HepG2 (cell line): ENCODE data around the gene DPT. TPM values are rescaled to one million over a fixed set of nuclear protein-coding genes. Genes with fewer than 3 reads are reported as not detected.

ENCODE experiments used
- CHD4 ChIP-seq: fragments of 200-600 bp; sonication (generic); IDR thresholded peaks from 2 replicates; pipeline ENCODE4 v1.7.0; 2017; ENCODE audit warnings: mild to moderate bottlenecking, low read length, borderline replicate concordance
- DMAP1 ChIP-seq: IDR thresholded peaks from 2 replicates; pipeline ENCODE4 v1.6.1; 2016
- EED ChIP-seq: sonication (generic); formaldehyde crosslinking; IDR thresholded peaks from 2 replicates; pipeline ENCODE4 v1.5.0; 2020; ENCODE audit warnings: mild to moderate bottlenecking, missing genetic modification reagents
- ESRRA ChIP-seq: sonication (generic); formaldehyde crosslinking; IDR thresholded peaks from 2 replicates; pipeline ENCODE4 v1.5.1; 2020; ENCODE audit warnings: mild to moderate bottlenecking, low read depth, missing genetic modification reagents
- FIP1L1 ChIP-seq: fragments of 200-400 bp; formaldehyde crosslinking; IDR thresholded peaks from 2 replicates; pipeline ENCODE4 v1.6.1; 2018; ENCODE audit warnings: low read depth, mild to moderate bottlenecking, low read length, moderate library complexity, borderline replicate concordance; ENCODE audit not compliant: insufficient read depth
- FOXO1 ChIP-seq: sonication (generic); formaldehyde crosslinking; IDR thresholded peaks from 2 replicates; pipeline ENCODE4 v1.4.0; 2020; ENCODE audit warnings: missing genetic modification reagents
- HMG20A ChIP-seq: IDR thresholded peaks from 2 replicates; pipeline ENCODE4 v1.6.1; 2016; ENCODE audit warnings: borderline replicate concordance
- HOXA3 ChIP-seq: sonication (generic); formaldehyde crosslinking; IDR thresholded peaks from 2 replicates; pipeline ENCODE4 v1.5.0; 2020; ENCODE audit warnings: missing genetic modification reagents
- ONECUT2 ChIP-seq: sonication (generic); formaldehyde crosslinking; IDR thresholded peaks from 2 replicates; pipeline ENCODE4 v1.4.0; 2020; ENCODE audit warnings: missing genetic modification reagents
- PAWR ChIP-seq: sonication (generic); formaldehyde crosslinking; IDR thresholded peaks from 2 replicates; pipeline ENCODE4 v1.4.0; 2020; ENCODE audit warnings: missing genetic modification reagents, mild to moderate bottlenecking, borderline replicate concordance
- PITX1 ChIP-seq: sonication (generic); formaldehyde crosslinking; IDR thresholded peaks from 2 replicates; pipeline ENCODE4 v1.5.1; 2020; ENCODE audit warnings: mild to moderate bottlenecking, missing genetic modification reagents
- PLRG1 ChIP-seq: fragments of 450-650 bp; conservative IDR thresholded peaks from 2 replicates; pipeline ENCODE4 v1.6.1; 2016
- RAD51 ChIP-seq: fragments of 450-650 bp; IDR thresholded peaks from 2 replicates; pipeline ENCODE4 v1.6.1; 2016; ENCODE audit warnings: borderline replicate concordance
- SP5 ChIP-seq: IDR thresholded peaks from 2 replicates; pipeline ENCODE4 v1.6.1; 2016; ENCODE audit warnings: low read depth, borderline replicate concordance
- TCF7 ChIP-seq: sonication (generic); IDR thresholded peaks from 2 replicates; pipeline ENCODE4 v1.6.1; 2016; ENCODE audit warnings: antibody characterized with exemption, low read depth
- ZNF235 ChIP-seq: sonication (generic); formaldehyde crosslinking; IDR thresholded peaks from 2 replicates; pipeline ENCODE4 v1.8.1; 2023; ENCODE audit warnings: mild to moderate bottlenecking, missing genetic modification reagents, borderline replicate concordance
- ZNF430 ChIP-seq: sonication (generic); formaldehyde crosslinking; IDR thresholded peaks from 2 replicates; pipeline ENCODE4 v1.9.0; 2021; ENCODE audit warnings: mild to moderate bottlenecking, missing genetic modification reagents
- ZNF660 ChIP-seq: sonication (generic); formaldehyde crosslinking; IDR thresholded peaks from 2 replicates; pipeline ENCODE4 v1.5.1; 2020; ENCODE audit warnings: mild to moderate bottlenecking, low read depth, missing genetic modification reagents, borderline replicate concordance
- ZNF672 ChIP-seq: sonication (generic); formaldehyde crosslinking; IDR thresholded peaks from 2 replicates; pipeline ENCODE4 v1.8.1; 2022; ENCODE audit warnings: missing genetic modification reagents
- ZNF720 ChIP-seq: sonication (generic); formaldehyde crosslinking; IDR thresholded peaks from 2 replicates; pipeline ENCODE4 v1.4.0; 2020; ENCODE audit warnings: missing genetic modification reagents
- ZNF784 ChIP-seq: sonication (generic); formaldehyde crosslinking; IDR thresholded peaks from 2 replicates; pipeline ENCODE4 v1.5.1; 2020; ENCODE audit warnings: missing genetic modification reagents, mild to moderate bottlenecking, borderline replicate concordance
- polyA plus RNA-seq, 8 experiments: library from polyadenylated mRNA; depleted of rRNA in 3 of 8; stranded (reverse) in 7 of 8; unstranded in 1 of 8; fragments of >200 nt; fragmentation: Illumina TruSeq in 4 of 8; extraction: Trizol in 4 of 8; gene quantifications; 2 replicates each; pipeline versions ENCODE4 v1.2.1 to v1.2.3, GENCODE V29; 2011 to 2016; ENCODE audit warnings: low read depth in 4 of 8, missing spikeins in 1 of 8, mixed read lengths in 1 of 8; ENCODE audit not compliant: insufficient read depth in 1 of 8
- total RNA-seq, 5 experiments: library from RNA; depleted of rRNA; stranded (reverse); fragments of >200 nt; fragmentation: Illumina TruSeq; extraction: Trizol; gene quantifications; 2 replicates each; pipeline ENCODE4 v1.2.3, GENCODE V29; 2016; ENCODE audit warnings: low read depth in 1 of 5
- TF ChIP-seq, protein P1 (sequence below): IDR thresholded peaks from 2 replicates; pipeline ENCODE4 v1.6.1; 2016; ENCODE audit warnings: low read depth, control low read depth
- TF ChIP-seq, protein P2 (sequence below): IDR thresholded peaks from 2 replicates; pipeline ENCODE4 v1.6.1; 2016; ENCODE audit warnings: low read depth
- TF ChIP-seq, protein P3 (sequence below): sonication (generic); formaldehyde crosslinking; IDR thresholded peaks from 2 replicates; pipeline ENCODE4 v1.8.1; 2023; ENCODE audit warnings: mild to moderate bottlenecking, inconsistent platforms, moderate library complexity, missing genetic modification reagents, borderline replicate concordance
- TF ChIP-seq, protein P4 (sequence below): sonication (generic); formaldehyde crosslinking; IDR thresholded peaks from 2 replicates; pipeline ENCODE4 v1.5.0; 2020; ENCODE audit warnings: missing genetic modification reagents

Gene DPT
- total and polyA plus RNA-seq, 2 of the 13 experiments (the other 11 are each of a cell fraction or from before 2014, with no cell fraction given): 0.04 TPM; not detected in 1

DNA sequence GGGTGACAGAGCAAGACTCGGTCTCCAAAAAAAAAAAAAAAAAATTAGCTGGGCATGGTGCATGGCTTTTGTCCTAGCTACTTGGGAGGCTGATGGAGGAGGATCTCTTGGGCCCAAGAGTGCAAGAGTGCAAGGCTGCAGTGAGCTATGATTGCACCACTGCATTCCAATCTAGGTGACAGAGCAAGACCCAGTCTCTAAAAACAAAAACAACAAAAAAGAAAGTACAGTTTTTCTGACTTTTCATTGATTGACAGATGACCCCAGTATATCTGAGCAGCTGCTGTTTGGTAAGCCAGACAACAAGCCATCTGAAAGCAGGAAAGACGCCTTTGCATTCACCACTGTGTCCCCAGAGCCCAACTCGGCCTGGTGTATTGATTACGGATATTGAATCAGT lies 10.9 kb upstream of the DPT start (continued):
- peak; percentile 40; the same call in 1 of the 2 replicates for TF ChIP-seq HOXA3
- 0 out of 2 replicates have a peak, but pooled peaks have one; percentile 5 for TF ChIP-seq TCF7
- no peak for TF ChIP-seq RAD51
- TF ChIP-seq FIP1L1: no peak
- 0 out of 2 replicates have a peak, but pooled peaks have one; percentile 14 for TF ChIP-seq ZNF430 (CRISPR knock-in tag)
- no peak for TF ChIP-seq ZNF235 (CRISPR knock-in tag)
- no peak for TF ChIP-seq PAWR (CRISPR knock-in tag)
- TF ChIP-seq HMG20A (CRISPR knock-in tag): peak; percentile 65; the same call in 1 of the 2 replicates
- no peak for TF ChIP-seq EED (CRISPR knock-in tag)
- TF ChIP-seq ZNF660 (CRISPR knock-in tag): no peak
- TF ChIP-seq, protein P1, sequence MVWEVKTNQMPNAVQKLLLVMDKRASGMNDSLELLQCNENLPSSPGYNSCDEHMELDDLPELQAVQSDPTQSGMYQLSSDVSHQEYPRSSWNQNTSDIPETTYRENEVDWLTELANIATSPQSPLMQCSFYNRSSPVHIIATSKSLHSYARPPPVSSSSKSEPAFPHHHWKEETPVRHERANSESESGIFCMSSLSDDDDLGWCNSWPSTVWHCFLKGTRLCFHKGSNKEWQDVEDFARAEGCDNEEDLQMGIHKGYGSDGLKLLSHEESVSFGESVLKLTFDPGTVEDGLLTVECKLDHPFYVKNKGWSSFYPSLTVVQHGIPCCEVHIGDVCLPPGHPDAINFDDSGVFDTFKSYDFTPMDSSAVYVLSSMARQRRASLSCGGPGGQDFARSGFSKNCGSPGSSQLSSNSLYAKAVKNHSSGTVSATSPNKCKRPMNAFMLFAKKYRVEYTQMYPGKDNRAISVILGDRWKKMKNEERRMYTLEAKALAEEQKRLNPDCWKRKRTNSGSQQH (CRISPR knock-in tag): no peak
- TF ChIP-seq SP5 (CRISPR knock-in tag): no peak
- TF ChIP-seq, protein P2, sequence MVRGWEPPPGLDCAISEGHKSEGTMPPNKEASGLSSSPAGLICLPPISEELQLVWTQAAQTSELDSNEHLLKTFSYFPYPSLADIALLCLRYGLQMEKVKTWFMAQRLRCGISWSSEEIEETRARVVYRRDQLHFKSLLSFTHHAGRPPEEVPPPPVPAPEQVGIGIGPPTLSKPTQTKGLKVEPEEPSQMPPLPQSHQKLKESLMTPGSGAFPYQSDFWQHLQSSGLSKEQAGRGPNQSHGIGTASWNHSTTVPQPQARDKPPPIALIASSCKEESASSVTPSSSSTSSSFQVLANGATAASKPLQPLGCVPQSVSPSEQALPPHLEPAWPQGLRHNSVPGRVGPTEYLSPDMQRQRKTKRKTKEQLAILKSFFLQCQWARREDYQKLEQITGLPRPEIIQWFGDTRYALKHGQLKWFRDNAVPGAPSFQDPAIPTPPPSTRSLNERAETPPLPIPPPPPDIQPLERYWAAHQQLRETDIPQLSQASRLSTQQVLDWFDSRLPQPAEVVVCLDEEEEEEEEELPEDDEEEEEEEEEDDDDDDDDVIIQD (CRISPR knock-in tag): peak; percentile 69; the same call in 1 of the 2 replicates
- TF ChIP-seq ONECUT2 (CRISPR knock-in tag): peak; percentile 61; the same call in 1 of the 2 replicates
- no peak for TF ChIP-seq CHD4
- TF ChIP-seq FOXO1 (CRISPR knock-in tag): peak; percentile 60; the same call in 1 of the 2 replicates
- TF ChIP-seq PITX1 (CRISPR knock-in tag): peak; percentile 60; the same call in 1 of the 2 replicates
- TF ChIP-seq, protein P3, sequence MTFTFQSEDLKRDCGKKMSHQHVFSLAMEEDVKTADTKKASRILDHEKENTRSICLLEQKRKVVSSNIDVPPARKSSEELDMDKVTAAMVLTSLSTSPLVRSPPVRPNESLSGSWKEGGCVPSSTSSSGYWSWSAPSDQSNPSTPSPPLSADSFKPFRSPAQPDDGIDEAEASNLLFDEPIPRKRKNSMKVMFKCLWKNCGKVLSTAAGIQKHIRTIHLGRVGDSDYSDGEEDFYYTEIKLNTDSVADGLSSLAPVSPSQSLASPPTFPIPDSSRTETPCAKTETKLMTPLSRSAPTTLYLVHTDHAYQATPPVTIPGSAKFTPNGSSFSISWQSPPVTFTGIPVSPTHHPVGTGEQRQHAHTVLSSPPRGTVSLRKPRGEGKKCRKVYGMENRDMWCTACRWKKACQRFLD (CRISPR knock-in tag): no peak
- TF ChIP-seq ESRRA (CRISPR knock-in tag): no peak
- TF ChIP-seq ZNF784 (CRISPR knock-in tag): no peak
- no peak for TF ChIP-seq ZNF672 (CRISPR knock-in tag)
- TF ChIP-seq, protein P4, sequence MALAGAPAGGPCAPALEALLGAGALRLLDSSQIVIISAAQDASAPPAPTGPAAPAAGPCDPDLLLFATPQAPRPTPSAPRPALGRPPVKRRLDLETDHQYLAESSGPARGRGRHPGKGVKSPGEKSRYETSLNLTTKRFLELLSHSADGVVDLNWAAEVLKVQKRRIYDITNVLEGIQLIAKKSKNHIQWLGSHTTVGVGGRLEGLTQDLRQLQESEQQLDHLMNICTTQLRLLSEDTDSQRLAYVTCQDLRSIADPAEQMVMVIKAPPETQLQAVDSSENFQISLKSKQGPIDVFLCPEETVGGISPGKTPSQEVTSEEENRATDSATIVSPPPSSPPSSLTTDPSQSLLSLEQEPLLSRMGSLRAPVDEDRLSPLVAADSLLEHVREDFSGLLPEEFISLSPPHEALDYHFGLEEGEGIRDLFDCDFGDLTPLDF (CRISPR knock-in tag): no peak
- no peak for TF ChIP-seq ZNF720 (CRISPR knock-in tag)
- no peak for TF ChIP-seq PLRG1
- TF ChIP-seq DMAP1 (CRISPR knock-in tag): no peak
